HG03135 (cell line): ENCODE measurements around the gene CSTPP1.
"Not testable (repeated sequence)": the region's sequence is repeated elsewhere in the genome, so short reads cannot be mapped to it uniquely, and the experiment has no call there.

Source experiments
- ATAC-seq: cut with Tn5 transposase; IDR thresholded peaks from one replicate; pipeline ENCODE4 v1.9.1; 2021; ENCODE audit warnings: mild to moderate bottlenecking, moderate library complexity; ENCODE audit not compliant: unreplicated experiment

Gene CSTPP1

GRCh38 chr11:47034091-47034490 lies 97.5 kb downstream of the CSTPP1 start:
- no peak for ATAC-seq

DNA sequence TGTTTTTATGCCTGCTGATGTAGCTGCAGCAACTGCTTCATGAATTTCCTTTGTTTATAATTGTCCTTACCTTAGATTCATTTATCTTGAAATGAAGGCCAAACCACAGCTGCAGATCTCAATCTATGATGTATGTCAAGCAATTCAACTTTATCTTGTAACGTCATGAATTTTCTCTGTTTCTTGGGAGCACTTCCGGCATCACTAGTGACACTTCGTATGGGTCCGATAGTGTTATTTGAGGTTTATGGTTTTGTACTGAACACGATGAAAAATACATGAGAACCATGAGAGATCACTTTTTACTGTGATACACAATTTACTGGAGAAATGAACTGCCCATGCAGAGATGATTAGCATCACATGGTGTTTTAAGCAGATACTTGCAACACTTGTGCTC lies 98.5 kb downstream of the CSTPP1 start:
- no peak for ATAC-seq

DNA sequence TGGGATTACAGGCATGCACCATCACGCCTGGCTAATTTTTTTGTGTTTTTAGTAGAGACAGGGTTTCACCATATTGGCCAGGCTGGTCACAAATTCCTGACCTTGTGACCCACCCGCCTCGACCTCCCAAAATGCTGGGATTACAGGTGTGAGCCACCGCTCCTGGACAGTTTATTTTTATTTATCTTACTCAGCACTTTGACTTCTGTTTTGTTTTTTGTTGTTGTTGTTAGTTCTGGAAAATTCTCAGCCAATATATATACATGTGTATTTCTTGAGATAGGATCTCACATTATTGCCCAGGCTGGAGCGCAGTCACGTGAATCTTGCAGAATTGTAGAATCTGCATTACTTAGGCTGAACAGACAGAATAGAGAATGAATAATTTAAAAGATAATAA lies 107.6 kb downstream of the CSTPP1 start:
- no peak for ATAC-seq

DNA sequence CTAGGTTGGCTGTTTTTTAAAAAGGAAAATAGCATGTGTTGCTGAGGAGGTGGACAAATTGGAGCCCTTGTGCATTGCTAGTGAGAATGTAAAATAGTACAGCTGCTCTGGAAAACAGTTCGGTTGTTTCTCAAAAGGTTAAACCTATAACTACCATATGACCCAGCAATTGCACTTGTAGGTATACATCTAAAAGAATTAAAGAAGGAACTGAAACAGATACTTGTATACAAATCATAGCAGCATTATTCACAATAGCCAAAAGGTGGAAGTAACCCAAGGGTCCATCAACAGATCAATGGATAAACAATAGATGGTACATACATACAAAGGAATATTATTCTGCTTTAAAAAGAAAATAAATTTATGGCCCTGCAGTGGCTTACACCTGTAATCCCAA lies 111.4 kb downstream of the CSTPP1 start:
- no peak for ATAC-seq

GRCh38 chr11:47050284-47050683 lies 113.7 kb downstream of the CSTPP1 start:
- no peak for ATAC-seq

- ATAC-seq: no peak
Measured at GRCh38 chr11:47051217-47051616, 114.7 kb downstream of the CSTPP1 start.

DNA sequence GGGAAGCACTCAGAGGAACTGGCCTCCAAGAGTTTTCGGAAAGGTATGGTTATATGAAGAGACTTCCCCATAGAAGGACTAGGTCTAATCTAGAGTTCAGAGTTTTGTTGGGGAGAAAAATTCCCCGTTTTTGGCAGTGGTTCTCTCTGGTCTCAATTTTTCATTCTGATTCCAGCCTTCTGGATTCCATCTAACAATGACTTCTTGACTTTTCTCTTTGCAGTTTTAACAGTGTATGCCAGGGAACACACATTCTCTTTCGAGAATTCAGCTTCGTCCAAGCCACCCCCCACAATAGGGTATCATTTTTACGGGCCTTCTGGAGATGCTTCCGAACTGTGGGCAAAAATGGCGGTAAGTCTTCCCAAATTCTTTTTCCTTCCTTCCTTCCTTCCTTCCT lies 115.6 kb downstream of the CSTPP1 start:
- ATAC-seq: no peak

DNA sequence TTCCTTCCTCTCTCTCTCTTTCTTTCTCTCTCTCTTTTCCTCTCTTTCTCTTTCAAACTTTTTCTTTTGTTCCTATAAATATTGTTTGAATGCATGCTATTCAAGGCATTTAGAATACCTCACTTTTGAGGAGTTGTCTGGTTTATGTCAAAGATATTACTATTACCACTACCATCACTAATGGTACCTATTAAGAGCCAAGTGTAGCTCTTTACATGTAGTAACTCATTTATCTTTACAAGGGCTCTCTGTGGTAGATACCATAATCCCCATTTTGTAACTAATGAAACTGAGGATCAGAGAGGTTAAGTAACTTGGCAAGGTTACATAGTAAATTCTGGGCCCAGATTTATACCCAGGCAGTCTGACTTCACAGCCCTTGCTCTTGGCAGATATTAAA lies 116.0 kb downstream of the CSTPP1 start:
- ATAC-seq: no peak

GRCh38 chr11:47055534-47055933 lies 119.0 kb downstream of the CSTPP1 start:
- ATAC-seq: no peak

- ATAC-seq: no peak
Measured at GRCh38 chr11:47056261-47056915, 119.8 kb downstream of the CSTPP1 start.

DNA sequence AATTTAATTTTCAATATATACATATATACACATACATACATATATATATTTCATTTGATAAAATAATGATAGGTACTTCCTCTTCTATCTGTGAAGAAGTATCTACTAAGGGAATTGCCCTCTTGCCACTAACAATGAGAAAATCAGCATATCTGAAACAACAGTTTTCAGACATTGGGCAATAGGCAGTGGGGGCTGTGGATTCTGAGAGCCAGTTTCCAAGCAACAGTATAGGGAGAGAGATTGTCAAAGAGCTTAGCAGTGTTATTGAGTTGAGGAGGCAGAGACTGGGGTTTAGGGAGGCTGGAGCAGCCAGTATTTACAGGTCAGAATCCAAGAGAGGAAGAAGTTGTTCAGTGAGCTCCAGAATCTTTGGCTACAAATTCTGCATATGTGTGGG lies 120.8 kb downstream of the CSTPP1 start:
- ATAC-seq: no peak

DNA sequence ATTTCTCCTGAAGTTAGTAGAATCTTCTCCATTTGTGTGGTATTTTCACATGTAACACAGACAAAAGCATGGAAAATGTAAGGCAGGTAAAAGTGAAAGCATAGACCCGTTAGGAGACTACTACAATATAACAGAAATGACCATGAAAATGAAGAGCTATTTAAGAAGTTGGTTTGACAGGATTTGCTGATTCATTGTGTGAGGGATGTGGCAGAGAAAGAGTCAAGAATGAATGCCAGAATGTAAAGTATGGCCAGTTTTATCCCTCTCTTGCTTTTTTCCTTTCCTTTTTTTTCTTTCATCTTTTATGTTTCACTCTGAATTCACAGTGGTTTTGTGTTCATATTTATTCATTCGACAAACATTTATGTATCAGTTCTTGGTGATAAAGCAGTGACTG lies 124.2 kb downstream of the CSTPP1 start:
- ATAC-seq: no peak

DNA sequence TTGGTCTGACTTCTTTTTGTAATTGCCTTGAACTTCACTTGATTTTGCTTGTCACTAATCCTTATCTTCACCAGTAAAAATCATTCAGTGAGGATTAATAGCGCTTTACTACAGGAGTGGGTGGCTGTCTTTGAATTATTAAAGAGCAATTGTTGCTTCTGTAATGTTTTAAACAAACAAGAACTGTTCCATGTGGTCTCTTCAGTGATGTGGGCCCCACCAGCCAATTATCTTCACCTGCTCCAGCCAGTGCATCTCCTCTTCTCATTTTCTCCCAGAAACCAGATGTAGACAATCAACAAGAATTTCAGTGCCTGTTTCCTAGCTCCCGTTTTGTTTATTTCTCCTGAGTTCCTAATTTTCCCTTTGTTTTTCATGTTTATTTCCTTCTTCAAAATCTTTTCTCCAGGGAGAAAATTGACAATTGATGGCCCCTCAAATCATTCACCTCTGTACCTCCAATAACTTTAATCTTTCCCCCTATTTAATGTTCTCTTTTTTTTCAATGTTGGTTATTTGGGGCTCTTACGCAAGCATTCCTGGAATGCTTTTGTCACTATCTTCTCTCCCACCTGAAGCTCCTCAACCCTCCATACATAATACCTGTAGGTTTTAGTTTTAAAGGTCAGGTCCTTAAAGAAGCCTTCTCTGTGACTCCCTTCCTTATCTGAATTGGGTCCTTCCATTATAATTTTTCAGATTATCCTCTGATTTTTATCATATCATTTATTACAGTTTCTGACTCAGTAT lies 125.0 kb downstream of the CSTPP1 start:
- no peak for ATAC-seq

DNA sequence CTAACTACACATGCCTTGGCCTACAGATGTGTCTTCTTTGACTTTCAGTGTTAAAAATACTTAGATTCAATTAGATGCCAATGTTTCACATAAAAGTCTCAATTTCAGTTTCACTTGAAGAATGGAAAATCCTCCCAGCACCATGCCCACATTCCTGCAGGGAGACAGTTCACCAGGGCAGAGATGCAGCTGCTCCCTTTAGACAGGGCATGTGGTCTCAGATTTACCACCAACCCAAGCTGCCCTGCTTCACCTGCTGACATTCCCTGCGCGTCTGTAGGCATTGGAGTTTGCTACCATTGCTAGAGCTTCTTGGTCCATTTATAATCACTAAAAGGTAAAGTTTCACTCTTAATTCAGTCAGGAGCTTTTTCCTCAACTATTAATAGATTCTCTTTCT lies 126.2 kb downstream of the CSTPP1 start:
- ATAC-seq: no peak

DNA sequence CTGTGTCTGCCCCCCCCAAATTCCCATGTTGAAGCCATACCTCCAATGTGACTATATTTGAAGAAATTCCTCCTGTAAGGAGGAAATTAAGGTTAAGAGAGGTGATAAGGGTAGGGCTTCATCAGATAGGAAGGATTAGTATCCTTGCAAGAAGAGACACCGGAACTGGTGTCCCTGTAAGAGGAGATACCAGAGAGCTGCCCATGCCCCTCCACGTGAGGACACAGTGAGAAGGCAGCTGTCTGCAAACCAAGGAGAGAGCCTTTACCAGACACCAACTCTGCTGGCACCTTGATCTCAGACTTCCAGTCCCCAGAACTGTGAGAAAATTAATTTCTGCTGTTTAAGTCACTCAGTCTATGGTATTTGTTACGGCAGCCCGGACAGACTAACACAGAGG lies 130.8 kb downstream of the CSTPP1 start:
- no peak for ATAC-seq

GRCh38 chr11:47070769-47071168 lies 134.2 kb downstream of the CSTPP1 start:
- ATAC-seq: no peak

DNA sequence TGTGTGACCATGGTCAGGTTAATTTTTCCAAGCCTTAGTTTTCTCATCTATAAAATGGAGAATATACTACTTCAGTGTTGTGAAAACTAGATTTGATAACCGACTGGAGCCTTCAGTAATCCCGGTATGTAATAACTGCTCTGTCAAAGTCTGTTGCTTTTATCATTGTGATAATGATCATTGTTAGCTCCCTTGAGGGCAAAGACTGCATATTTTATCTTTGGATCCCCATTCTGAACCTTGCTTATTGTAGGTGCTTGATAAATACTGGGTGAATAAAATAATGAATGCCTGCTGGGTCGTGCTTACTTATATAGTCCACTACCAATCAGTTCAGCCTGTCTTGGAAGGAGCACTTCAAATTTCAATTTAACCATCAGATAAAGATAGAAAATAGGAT lies 134.8 kb downstream of the CSTPP1 start:
- no peak for ATAC-seq

- ATAC-seq: no peak
Measured at GRCh38 chr11:47071791-47072261, 135.3 kb downstream of the CSTPP1 start.

- no peak for ATAC-seq
Measured at GRCh38 chr11:47078751-47079521, 142.4 kb downstream of the CSTPP1 start.

DNA sequence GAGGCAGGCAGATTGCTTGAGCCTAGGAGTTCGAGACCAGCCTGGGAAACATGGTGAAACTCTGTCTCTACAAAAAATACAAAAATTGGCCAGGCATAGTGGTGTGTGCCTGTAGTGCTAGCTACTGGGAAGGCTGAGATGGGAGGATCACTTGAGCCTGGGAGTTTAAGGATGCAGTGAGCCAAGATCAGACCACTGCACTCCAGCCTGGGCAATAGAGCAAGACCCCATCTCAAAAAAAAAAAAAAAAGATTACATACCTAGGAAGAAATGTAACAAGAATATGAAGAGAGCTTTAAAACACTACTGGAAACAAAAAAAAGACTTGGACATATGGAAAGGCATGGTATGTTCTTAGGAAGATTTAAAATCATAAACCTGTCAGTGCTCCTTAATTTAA lies 144.2 kb downstream of the CSTPP1 start:
- not testable (repeated sequence) for ATAC-seq

DNA sequence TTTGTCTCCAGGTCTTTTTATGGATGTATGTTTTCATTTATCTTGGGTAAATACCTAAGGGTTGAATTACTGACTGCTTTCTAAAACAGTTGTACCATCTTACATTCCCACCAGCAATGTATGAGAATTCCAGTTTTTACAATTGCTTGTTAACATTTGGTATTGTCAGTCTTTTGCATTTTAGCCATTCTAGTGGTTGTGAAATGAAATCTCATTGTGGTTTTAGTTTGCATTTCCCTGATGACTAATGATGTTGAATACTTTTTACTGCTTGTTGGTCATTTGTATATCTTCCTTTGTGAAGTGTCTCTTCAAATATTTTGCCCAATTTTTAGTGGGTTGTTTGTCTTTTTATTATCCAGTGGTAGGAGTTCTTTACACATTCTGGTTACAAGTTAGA lies 147.4 kb downstream of the CSTPP1 start:
- ATAC-seq: no peak

- no peak for ATAC-seq
Measured at GRCh38 chr11:47087801-47088200, 151.2 kb downstream of the CSTPP1 start.
